AG08395 (cell line): ENCODE results near the gene MTMR1.

Experiments
- DNase-seq: peaks from one replicate; pipeline ENCODE4 v3.0.0; 2012; ENCODE audit warnings: mixed read lengths, low spot score

MTMR1 gene

GRCh38 chrX:150790021-150790420, 96.8 kb downstream of the MTMR1 start:
- no peak for DNase-seq

- DNase-seq = no peak
Measured at GRCh38 chrX:150792949-150793527, 99.8 kb downstream of the MTMR1 start.

GRCh38 chrX:150805736-150806135, 112.5 kb downstream of the MTMR1 start:
- no peak for DNase-seq

GRCh38 chrX:150806827-150807226, 113.6 kb downstream of the MTMR1 start:
- no peak for DNase-seq

- DNase-seq = peak; percentile 18
Measured at GRCh38 chrX:150813922-150814321, 120.7 kb downstream of the MTMR1 start.
